Measurements from ENCODE around the gene TNS1. TPM values are rescaled to one million over a fixed set of nuclear protein-coding genes. Genes with fewer than 3 reads are reported as not detected.

TNS1 gene
- total RNA-seq, 1 donor from 2014 or later: 505 TPM

DNA sequence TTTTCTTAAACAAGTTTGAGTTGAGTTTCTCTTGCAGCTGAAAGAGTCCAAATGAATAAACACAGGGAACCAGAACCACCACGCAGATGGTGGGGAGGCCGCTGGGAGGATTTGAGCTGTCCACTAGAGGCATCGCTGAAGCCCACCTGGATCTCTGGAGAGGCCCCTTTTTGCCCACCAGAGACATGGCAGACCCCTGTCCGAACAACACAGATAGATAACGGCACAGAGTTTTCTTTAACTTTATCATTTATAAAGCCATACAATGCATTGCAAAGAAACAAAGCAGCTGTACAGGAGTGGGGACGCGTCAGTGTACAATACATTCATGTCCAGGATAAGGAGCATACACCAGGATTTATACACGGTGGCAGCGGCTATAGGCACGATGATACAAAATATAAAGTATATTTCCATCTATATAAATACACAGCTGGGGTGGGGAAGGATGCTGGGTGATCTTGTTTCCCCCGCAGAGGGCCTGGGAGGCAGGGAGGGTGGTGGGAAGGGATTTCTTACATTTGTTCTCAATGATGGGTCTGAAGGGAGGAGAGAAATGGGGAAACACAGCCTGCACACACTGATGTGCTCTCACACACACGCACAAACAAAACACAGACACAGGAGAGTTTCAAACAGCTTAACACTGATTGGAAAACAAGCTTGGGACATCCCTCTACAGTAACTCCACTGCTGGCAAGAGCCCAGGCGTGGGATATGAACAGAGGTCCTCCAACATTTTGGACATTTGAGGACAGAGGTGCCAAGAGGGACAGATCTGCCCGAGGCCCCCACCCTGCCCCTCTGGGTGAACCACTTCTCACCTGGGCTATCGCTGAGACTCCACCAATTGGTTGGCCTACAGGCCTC lies 203.0 kb downstream of the TNS1 start:
- Histone ChIP-seq H3K27me3 (ENCODE audit: low read depth) (no peaks in the 10 kb centered on the region), H3K4me1 (peaks cover 48% of the 10 kb centered on the region), H3K36me3 (peaks cover 62% of the 10 kb centered on the region), H3K27ac (peak overlapping the region; percentile 58), H3K9me3 (no peaks in the 10 kb centered on the region), H3K4me3 (no peak overlapping the region)
- no peak for TF ChIP-seq CTCF (IDR thresholded peaks at IDR 0.05)
- DNase-seq: no peak
- intact Hi-C loops (cut with DNase I): loop anchor here (10.0 kb wide), 1 partner anchor 195 kb away; no protein-coding TSS in a partner anchor
- ATAC-seq: no peak

- Histone ChIP-seq H3K4me3 (no peak overlapping the region), H3K36me3 (peaks cover 53% of the 10 kb centered on the region), H3K27me3 (ENCODE audit: low read depth) (no peaks in the 10 kb centered on the region), H3K4me1 (peaks cover 52% of the 10 kb centered on the region), H3K27ac (peak overlapping the region; percentile 58), H3K9me3 (no peaks in the 10 kb centered on the region)
- intact Hi-C loops (cut with DNase I): loop anchor here (10.0 kb wide), 1 partner anchor 196 kb away; no protein-coding TSS in a partner anchor
- no peak for DNase-seq
- ATAC-seq: peak; percentile 20 to 65
- TF ChIP-seq CTCF (IDR thresholded peaks at IDR 0.05): no peak
Measured at GRCh38 chr2:217798743-217799562, 203.8 kb downstream of the TNS1 start.

- DNase-seq (no peak), ATAC-seq (no peak)
- peak overlapping the region; percentile 58 for H3K27ac ChIP-seq
Measured at GRCh38 chr2:217798191-217798590, 204.6 kb downstream of the TNS1 start.

DNA sequence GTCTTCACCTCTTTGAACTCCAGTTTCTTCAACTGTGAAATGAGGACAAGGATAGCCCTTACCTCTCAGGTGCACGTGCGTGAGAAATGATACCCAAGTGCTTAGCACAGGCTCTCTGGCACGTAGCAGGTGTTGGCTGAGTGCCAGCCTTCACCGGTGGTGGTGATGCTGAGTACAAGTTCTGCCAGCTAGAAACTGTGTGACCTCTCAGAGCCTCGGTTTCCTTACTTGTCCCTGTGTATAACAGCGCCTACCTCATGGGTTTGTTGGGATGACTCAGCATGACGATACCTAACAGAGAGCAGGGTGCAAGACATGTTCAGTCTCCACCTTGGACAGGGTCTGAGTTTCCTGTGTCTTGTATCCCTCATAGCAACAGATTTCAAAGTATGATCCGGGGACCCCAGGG lies 205.1 kb downstream of the TNS1 start:
- Histone ChIP-seq H3K4me3 (no peak overlapping the region), H3K4me1 (peaks cover 51% of the 10 kb centered on the region), H3K27ac (no peak overlapping the region), H3K9me3 (no peaks in the 10 kb centered on the region), H3K27me3 (ENCODE audit: low read depth) (no peaks in the 10 kb centered on the region), H3K36me3 (peaks cover 40% of the 10 kb centered on the region)
- intact Hi-C loops (cut with DNase I): loop anchor here (10.0 kb wide), 1 partner anchor 197 kb away; no protein-coding TSS in a partner anchor
- TF ChIP-seq CTCF (IDR thresholded peaks at IDR 0.05): no peak
- ATAC-seq (peak; percentile 2 to 13), DNase-seq (no peak)

More at GRCh38 chr2:217798191-217798590, 204.6 kb downstream of the TNS1 start:
- H3K4me1 ChIP-seq: peaks cover 55% of the 10 kb centered on the region
- no peak overlapping the region for H3K4me3 ChIP-seq
- no peaks in the 10 kb centered on the region for H3K27me3 ChIP-seq (ENCODE audit: low read depth)
- H3K9me3 ChIP-seq: no peaks in the 10 kb centered on the region
- TF ChIP-seq CTCF (IDR thresholded peaks at IDR 0.05): no peak
- H3K36me3 ChIP-seq: peaks cover 46% of the 10 kb centered on the region
- intact Hi-C loops (cut with DNase I): loop anchor here (10.0 kb wide), 1 partner anchor 197 kb away; no protein-coding TSS in a partner anchor

DNA sequence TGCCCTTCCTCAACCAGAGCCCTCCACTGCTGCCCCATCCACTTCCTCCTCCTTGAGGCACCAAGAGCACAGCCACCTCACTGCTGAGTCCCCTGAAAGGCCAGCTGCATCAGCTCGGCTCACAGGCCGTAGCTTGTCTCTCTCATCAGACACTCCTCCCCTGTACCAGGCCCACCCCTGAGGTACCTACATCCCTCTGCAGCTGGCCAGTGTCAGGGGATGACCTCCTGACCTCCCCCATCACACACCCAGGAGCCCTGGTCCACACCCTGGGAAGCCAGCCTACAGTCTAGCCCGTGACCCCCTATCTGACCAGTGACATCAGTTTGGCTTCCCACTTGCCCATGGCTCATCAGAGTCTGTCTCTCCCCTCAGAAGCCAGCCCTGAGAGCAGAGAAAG lies 205.6 kb downstream of the TNS1 start:
- ATAC-seq: peak; percentile 4 to 20
- H3K4me1 ChIP-seq: peaks cover 48% of the 10 kb centered on the region
- intact Hi-C loops (cut with DNase I): loop anchor here (10.0 kb wide), 1 partner anchor 198 kb away; no protein-coding TSS in a partner anchor
- H3K9me3 ChIP-seq: no peaks in the 10 kb centered on the region
- H3K4me3 ChIP-seq: no peak overlapping the region
- no peak overlapping the region for H3K27ac ChIP-seq
- no peak for DNase-seq
- H3K36me3 ChIP-seq: peaks cover 35% of the 10 kb centered on the region
- no peaks in the 10 kb centered on the region for H3K27me3 ChIP-seq (ENCODE audit: low read depth)
- TF ChIP-seq CTCF (IDR thresholded peaks at IDR 0.05): no peak
